ENCODE data around the gene KMT2C.

DNA sequence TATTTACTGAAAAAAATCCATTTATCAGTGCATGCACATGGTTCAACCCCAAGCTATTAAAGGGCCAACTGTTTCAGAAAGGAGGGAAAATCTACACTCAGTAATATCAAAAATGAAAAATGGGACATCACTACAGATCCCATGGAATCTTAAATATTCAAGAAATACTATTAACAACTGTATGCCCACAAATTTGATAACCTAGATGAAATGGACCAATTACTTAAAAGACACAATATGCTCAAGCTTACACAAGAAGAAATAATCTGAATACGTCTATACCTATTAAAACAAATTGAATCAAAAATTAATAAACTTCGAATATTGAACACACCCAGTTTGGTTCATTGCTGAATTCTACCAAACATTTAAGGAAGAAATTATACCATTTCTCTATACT is 87.9 kb downstream of the KMT2C start:
- TF ChIP-seq CTCF (IDR thresholded peaks at IDR 0.05) = no peak
- TF ChIP-seq EP300 (IDR thresholded peaks at IDR 0.05) = no peak
- TF ChIP-seq POLR2A (IDR thresholded peaks at IDR 0.05) = no peak

Data from stomach (tissue), 4 donors.